T-cell (primary cell): ENCODE measurements around the gene SLTM. TPM values are rescaled to one million over a fixed set of nuclear protein-coding genes. Genes with fewer than 3 reads are reported as not detected.
"Not testable (repeated sequence)": the region's sequence is repeated elsewhere in the genome, so short reads cannot be mapped to it uniquely, and the experiment has no call there.

Experiments
- ATAC-seq, 4 experiments: fragments of 200-7000 bp in 3 of 4; fragments of 150-1000 bp in 1 of 4; cut with Tn5 transposase; replicated peaks in 1 of 4; 1 replicate in 3 of 4; 2 replicates in 1 of 4; pipeline ENCODE4 v1.10.0; 2021; ENCODE audit warnings: moderate library complexity in 3 of 4, mild to moderate bottlenecking in 2 of 4, moderate number of reproducible peaks in 1 of 4
- CTCF ChIA-PET, 2 donors: fragments of 300-600 bp; sonication (Branson Sonifier 250); formaldehyde crosslinking; loops; one replicate each; lab custom pipeline; 2022; ENCODE audit warnings: antibody characterized with exemption in 2 of 2; lab: Charles Lee
- POLR2A ChIA-PET, 2 donors: fragments of 300-600 bp; sonication (Branson Sonifier 250); formaldehyde crosslinking; loops; one replicate each; lab custom pipeline; 2022; ENCODE audit warnings: antibody characterized with exemption in 2 of 2; lab: Charles Lee
- DNase-seq, 35 experiments: peaks; one replicate each; pipeline versions ENCODE4 v3.0.0 to v3.0.0-alpha.2; 2013 to 2023
- H3K27ac ChIP-seq: one replicate; pipeline ENCODE4 v1.5.1; 2013; ENCODE audit warnings: low read length
- H3K27me3 ChIP-seq, 2 experiments: replicated peaks in 1 of 2; 1 replicate in 1 of 2; 2 replicates in 1 of 2; pipeline versions ENCODE4 v1.6.1 to v1.7.0; 2013; ENCODE audit warnings: low read length in 1 of 2, mixed read lengths in 1 of 2; ENCODE audit not compliant: control insufficient read depth in 2 of 2, insufficient read depth in 2 of 2; ENCODE audit errors: extremely low read depth in 1 of 2
- H3K36me3 ChIP-seq, 2 donors: 1 replicate in 1 of 2; 2 replicates in 1 of 2; pipeline versions ENCODE4 v1.6.1 to v1.7.0; 2013; ENCODE audit warnings: low read length in 1 of 2; ENCODE audit not compliant: control insufficient read depth in 2 of 2, insufficient read depth in 1 of 2; ENCODE audit errors: extremely low read depth in 1 of 2
- H3K4me1 ChIP-seq, 2 experiments: 1 replicate in 1 of 2; 2 replicates in 1 of 2; pipeline versions ENCODE4 v1.6.1 to v1.7.0; 2013; ENCODE audit warnings: low read length in 2 of 2, mixed read lengths in 1 of 2; ENCODE audit not compliant: insufficient read depth in 2 of 2, control insufficient read depth in 1 of 2; ENCODE audit errors: extremely low read depth in 1 of 2
- H3K4me3 ChIP-seq, 2 donors: 1 replicate in 1 of 2; 2 replicates in 1 of 2; pipeline versions ENCODE4 v1.5.1 to v1.7.0; 2013; ENCODE audit warnings: mild to moderate bottlenecking in 2 of 2, low read length in 1 of 2, moderate library complexity in 1 of 2; ENCODE audit not compliant: control insufficient read depth in 1 of 2; ENCODE audit errors: extremely low read depth in 1 of 2
- H3K9me3 ChIP-seq: 2 replicates; pipeline ENCODE4 v1.7.0; 2013
- H3K27ac Mint-ChIP-seq, 2 donors: one replicate each; pipeline ENCODE4 v1.8.0; 2020 to 2021; ENCODE audit warnings: mild to moderate bottlenecking in 2 of 2, mixed read lengths in 2 of 2
- H3K27me3 Mint-ChIP-seq, 2 donors: one replicate each; pipeline ENCODE4 v1.8.0; 2021 to 2022; ENCODE audit warnings: mixed read lengths in 2 of 2
- H3K36me3 Mint-ChIP-seq: one replicate; pipeline ENCODE4 v1.8.0; 2021; ENCODE audit warnings: mixed read lengths
- H3K4me1 Mint-ChIP-seq, 3 donors: one replicate each; pipeline ENCODE4 v1.8.0; 2020 to 2022; ENCODE audit warnings: mixed read lengths in 3 of 3, mild to moderate bottlenecking in 1 of 3
- H3K4me3 Mint-ChIP-seq, 3 donors: one replicate each; pipeline ENCODE4 v1.8.0; 2020 to 2022; ENCODE audit warnings: mild to moderate bottlenecking in 3 of 3, mixed read lengths in 3 of 3, moderate library complexity in 3 of 3
- H3K9me3 Mint-ChIP-seq, 3 donors: one replicate each; pipeline ENCODE4 v1.8.0; 2020 to 2022; ENCODE audit warnings: mixed read lengths in 3 of 3
- WGBS: methylation state at CpG from one replicate; pipeline ENCODE4 v1.1.5; 2013; ENCODE audit warnings: missing lambda C conversion rate; ENCODE audit not compliant: insufficient coverage; 5-methylcytosine and 5-hydroxymethylcytosine counted together
- total RNA-seq, 35 experiments: library from RNA in 6 of 35; stranded (reverse) in 6 of 35; fragments of 120-200 nt in 1 of 35; gene quantifications; one replicate each; pipeline versions ENCODE4 v1.2.1 to v1.2.4 and lab custom pipeline; 2013 to 2026

The SLTM gene
- total RNA-seq, 5 donors from 2014 or later (not counting 1 experiment from before 2014, with no cell fraction given) = 129 to 172 (median 140) TPM

DNA sequence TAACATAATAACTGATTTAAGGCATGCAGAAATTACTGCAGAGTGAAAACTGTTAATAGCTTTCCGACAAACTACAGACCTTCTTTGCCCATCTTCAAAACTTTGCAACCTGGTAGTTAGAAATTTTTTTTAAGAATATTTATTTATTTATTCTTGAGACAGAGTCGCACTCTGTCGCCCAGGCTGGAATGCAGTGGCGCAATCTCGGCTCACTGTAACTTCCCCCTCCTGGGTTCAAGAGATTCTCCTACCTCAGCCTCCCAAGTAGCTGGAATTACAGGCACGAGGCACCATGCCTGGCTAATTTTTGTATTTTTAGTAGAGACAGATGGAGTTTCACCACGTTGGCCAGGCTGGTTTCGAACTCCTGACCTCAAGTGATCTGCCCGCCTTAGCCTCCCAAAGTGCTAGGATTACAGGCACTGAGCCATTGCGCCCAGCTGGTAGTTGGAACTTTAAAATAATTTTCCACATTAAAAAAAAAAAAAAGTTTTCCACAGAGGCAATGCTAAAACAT, 15.8 kb downstream of the SLTM start:
- H3K4me3 Mint-ChIP-seq, H3K9me3 ChIP-seq, H3K27me3 ChIP-seq, H3K27me3 Mint-ChIP-seq, CTCF ChIA-PET, ATAC-seq, H3K4me3 ChIP-seq, DNase-seq, H3K27ac ChIP-seq, H3K27ac Mint-ChIP-seq, H3K9me3 Mint-ChIP-seq: not testable (repeated sequence)
- peaks cover 3 to 36% of the 10 kb centered on the region in 2 donors for H3K36me3 ChIP-seq
- POLR2A ChIA-PET = interaction anchor here in 1 of 2 donors (1.7 kb wide), 1 partner anchor 14 kb away, joined by 7 read pairs; no protein-coding TSS in a partner anchor
- H3K4me1 ChIP-seq = peaks cover 0 to 12% of the 10 kb centered on the region in 2 experiments
- peaks cover 22 to 46% (median 35%) of the 10 kb centered on the region in 3 donors for H3K4me1 Mint-ChIP-seq
- H3K36me3 Mint-ChIP-seq = peaks cover 31% of the 10 kb centered on the region
- no CpG with 5 or more reads among the region's 10 CpGs for WGBS

DNA sequence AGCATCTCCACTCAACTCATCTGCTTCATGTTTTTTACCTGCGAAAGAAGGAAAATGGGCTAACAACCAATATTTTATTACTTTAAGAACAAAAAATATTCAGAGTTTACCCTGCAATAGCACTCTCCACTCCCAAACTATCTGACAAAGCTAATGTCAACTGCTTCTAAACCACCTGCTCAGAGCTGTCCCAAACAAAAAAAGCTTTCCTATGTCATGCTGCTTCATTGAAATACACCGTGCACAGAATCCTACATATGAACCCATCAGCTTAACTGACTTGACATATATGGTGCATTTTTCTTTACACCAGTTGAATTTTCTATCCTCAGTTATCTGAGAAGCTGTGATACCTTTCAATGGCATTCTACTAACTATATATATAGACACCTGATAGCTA, 16.5 kb downstream of the SLTM start:
- no peaks in the 10 kb centered on the region for H3K27me3 Mint-ChIP-seq
- H3K36me3 Mint-ChIP-seq = peaks cover 36% of the 10 kb centered on the region
- CTCF ChIA-PET = interaction anchor here in 1 of 2 donors (0.7 kb wide), 1 partner anchor 612 kb away, joined by 3 read pairs; no protein-coding TSS in a partner anchor
- 100% methylated on average over 1 of the region's 2 CpGs for WGBS
- Histone ChIP-seq H3K27me3 (no peaks in the 10 kb centered on the region), H3K4me1 (peaks cover 0 to 12% of the 10 kb centered on the region in 2 experiments), H3K4me3 (no peak overlapping the region), H3K9me3 (no peaks in the 10 kb centered on the region), H3K27ac (no peak overlapping the region), H3K36me3 (peaks cover 3 to 40% of the 10 kb centered on the region in 2 donors)
- no peak overlapping the region for H3K4me3 Mint-ChIP-seq
- POLR2A ChIA-PET = interaction anchor here in 1 of 2 donors (1.1 to 1.7 kb wide), 2 partner anchors 12 to 14 kb away, joined by 4 to 7 read pairs; no protein-coding TSS in a partner anchor
- no peak overlapping the region for H3K27ac Mint-ChIP-seq
- ATAC-seq = no peak
- peaks cover 22 to 47% (median 35%) of the 10 kb centered on the region in 3 donors for H3K4me1 Mint-ChIP-seq
- no peaks in the 10 kb centered on the region for H3K9me3 Mint-ChIP-seq
- no peak for DNase-seq

DNA sequence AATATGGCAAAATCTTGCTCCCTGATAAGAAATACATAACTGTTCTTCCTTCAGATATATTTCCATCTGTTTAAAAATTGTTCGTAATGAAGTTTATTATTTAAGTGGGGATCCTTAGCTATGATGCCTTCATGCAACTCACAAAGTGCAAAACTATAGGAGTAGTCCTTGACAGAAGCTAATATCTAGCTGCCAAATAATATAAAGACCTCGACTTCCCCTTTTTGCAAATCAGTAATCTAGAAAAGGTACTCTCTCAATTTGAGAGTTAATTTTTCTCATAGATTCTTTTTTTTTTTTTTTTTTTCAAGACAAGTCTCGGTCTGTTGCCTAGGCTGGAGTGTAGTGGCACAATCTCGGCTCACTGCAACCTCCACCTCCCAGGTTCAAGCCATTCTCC, 23.0 kb downstream of the SLTM start:
- Histone ChIP-seq H3K4me1 (peaks cover 8 to 10% of the 10 kb centered on the region in 2 experiments), H3K9me3 (no peaks in the 10 kb centered on the region), H3K27me3 (no peaks in the 10 kb centered on the region), H3K4me3 (no peak overlapping the region), H3K27ac (no peak overlapping the region), H3K36me3 (peaks cover 3 to 43% of the 10 kb centered on the region in 2 donors)
- Mint-ChIP-seq H3K36me3 (peaks cover 48% of the 10 kb centered on the region), H3K9me3 (no peaks in the 10 kb centered on the region), H3K27ac (peak overlapping the region in 1 of 2 donors; percentile 11), H3K27me3 (no peaks in the 10 kb centered on the region), H3K4me3 (no peak overlapping the region), H3K4me1 (peaks cover 52 to 65% (median 65%) of the 10 kb centered on the region in 3 donors)
- ChIA-PET POLR2A (interaction anchor here in 1 of 2 donors (0.6 kb wide), 1 partner anchor 10 kb away, joined by 3 read pairs; no protein-coding TSS in a partner anchor), CTCF (interaction anchor here in 1 of 2 donors (0.5 kb wide), 1 partner anchor 366 kb away, joined by 3 read pairs; no protein-coding TSS in a partner anchor)
- ATAC-seq (no peak), DNase-seq (no peak)
- WGBS = no CpG with 5 or more reads among the region's 4 CpGs

DNA sequence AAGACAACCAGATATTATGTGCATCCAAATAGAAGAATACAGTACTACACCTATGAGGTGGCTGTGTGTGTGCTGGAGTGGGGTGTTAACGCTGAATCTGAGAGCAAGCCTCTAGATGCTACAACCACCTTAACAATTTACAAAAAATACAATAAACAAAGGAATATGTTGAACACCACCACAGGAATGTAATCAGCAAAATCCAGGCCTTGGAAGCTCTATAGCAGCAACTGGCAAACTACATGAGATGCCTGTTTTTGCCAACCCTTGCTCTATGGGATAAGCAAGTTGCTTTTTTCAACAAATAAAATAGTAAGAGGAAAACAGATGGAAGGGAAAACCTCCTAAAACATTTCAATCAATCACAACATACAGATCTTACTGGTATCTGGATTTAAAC, 23.9 kb downstream of the SLTM start:
- Histone ChIP-seq H3K27ac (no peak overlapping the region), H3K4me3 (no peak overlapping the region), H3K9me3 (no peaks in the 10 kb centered on the region), H3K36me3 (peaks cover 0 to 41% of the 10 kb centered on the region in 2 donors), H3K4me1 (peaks cover 8 to 10% of the 10 kb centered on the region in 2 experiments), H3K27me3 (no peaks in the 10 kb centered on the region)
- Mint-ChIP-seq H3K4me3 (peak overlapping the region in 1 of 3 donors; percentile 16), H3K27ac (peak overlapping the region; percentile 34 to 71), H3K4me1 (peaks cover 47 to 62% (median 60%) of the 10 kb centered on the region in 3 donors), H3K36me3 (peaks cover 44% of the 10 kb centered on the region), H3K27me3 (no peaks in the 10 kb centered on the region), H3K9me3 (no peaks in the 10 kb centered on the region)
- DNase-seq (no peak), ATAC-seq (no peak)
- WGBS = no CpG with 5 or more reads among the region's 1 CpG
- CTCF ChIA-PET = no interaction called here
- POLR2A ChIA-PET = no interaction called here

DNA sequence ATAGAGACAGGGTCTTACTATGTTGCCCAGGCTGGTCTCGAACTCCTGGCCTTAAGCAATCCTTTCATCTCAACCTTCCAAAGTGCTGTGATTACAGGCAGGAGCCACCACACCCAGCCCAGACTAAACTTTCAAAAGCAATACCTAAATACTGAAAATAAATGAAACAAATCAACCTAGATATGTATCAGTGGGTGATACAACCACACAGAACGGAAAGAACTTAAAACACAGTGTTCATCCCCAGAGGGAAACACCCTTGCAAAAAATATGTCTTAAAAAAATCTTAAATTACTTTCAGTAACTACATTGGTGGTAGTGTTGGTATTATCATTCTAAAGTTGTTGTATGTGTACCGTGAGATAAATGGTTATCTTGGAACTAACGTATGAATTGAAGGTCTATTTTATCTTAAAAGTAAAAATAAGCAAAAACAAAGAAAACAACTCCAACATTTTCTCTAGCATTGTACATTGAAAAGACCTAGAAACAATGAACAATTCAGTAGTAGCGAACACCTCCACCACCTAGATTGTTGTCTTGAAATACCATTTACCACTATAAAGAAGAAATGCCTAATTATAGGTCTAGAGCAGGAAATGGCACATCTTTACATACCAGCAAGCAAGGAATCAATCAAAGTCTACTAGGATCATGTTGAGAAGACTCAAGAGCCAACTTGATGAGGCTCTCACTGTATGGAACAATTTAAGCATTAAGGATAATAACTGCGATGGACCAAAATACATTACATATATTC, 24.7 kb downstream of the SLTM start:
- Mint-ChIP-seq H3K4me1 (peaks cover 47 to 55% (median 54%) of the 10 kb centered on the region in 3 donors), H3K9me3 (no peaks in the 10 kb centered on the region), H3K4me3 (peak overlapping the region in 1 of 3 donors; percentile 9), H3K27ac (peak overlapping the region; percentile 44 to 50), H3K27me3 (no peaks in the 10 kb centered on the region), H3K36me3 (peaks cover 37% of the 10 kb centered on the region)
- peaks cover 8 to 10% of the 10 kb centered on the region in 2 experiments for H3K4me1 ChIP-seq
- H3K36me3 ChIP-seq = peaks cover 0 to 33% of the 10 kb centered on the region in 2 donors
- H3K27me3 ChIP-seq = no peaks in the 10 kb centered on the region
- peak in 3 of 4 experiments; percentile 37 to 67 (median 49) for ATAC-seq
- no peaks in the 10 kb centered on the region for H3K9me3 ChIP-seq
- no peak for DNase-seq
- ChIA-PET POLR2A (no interaction called here), CTCF (interaction anchor here in 1 of 2 donors (0.7 kb wide), 2 partner anchors 138 to 299 kb away, joined by 3 to 4 read pairs; no protein-coding TSS in a partner anchor)
- no peak overlapping the region for H3K4me3 ChIP-seq
- WGBS = 40% methylated on average over 1 of the region's 6 CpGs
- peak overlapping the region; percentile 15 for H3K27ac ChIP-seq

GRCh38 chr15:58900631-58901030, 32.8 kb downstream of the SLTM start:
- H3K4me3 ChIP-seq = no peak overlapping the region
- H3K9me3 Mint-ChIP-seq = no peaks in the 10 kb centered on the region
- ChIA-PET CTCF (interaction anchor here in 1 of 2 donors (0.6 kb wide), 1 partner anchor 666 kb away, joined by 3 read pairs; no protein-coding TSS in a partner anchor), POLR2A (interaction anchor here in 1 of 2 donors (0.6 kb wide), 1 partner anchor 490 kb away, joined by 6 read pairs; no protein-coding TSS in a partner anchor)
- no CpG with 5 or more reads among the region's 3 CpGs for WGBS
- no peak overlapping the region for H3K27ac ChIP-seq
- H3K36me3 ChIP-seq = peaks cover 0 to 35% of the 10 kb centered on the region in 2 donors
- peaks cover 0 to 3% of the 10 kb centered on the region in 2 experiments for H3K4me1 ChIP-seq
- DNase-seq (no peak), ATAC-seq (no peak)
- peaks cover 35% of the 10 kb centered on the region for H3K36me3 Mint-ChIP-seq
- H3K4me1 Mint-ChIP-seq = peaks cover 15 to 17% (median 16%) of the 10 kb centered on the region in 3 donors
- no peak overlapping the region for H3K27ac Mint-ChIP-seq
- no peak overlapping the region for H3K4me3 Mint-ChIP-seq
- H3K27me3 ChIP-seq = no peaks in the 10 kb centered on the region
- no peaks in the 10 kb centered on the region for H3K9me3 ChIP-seq
- no peaks in the 10 kb centered on the region for H3K27me3 Mint-ChIP-seq
